ENCODE measurements around the gene HSPA9.

DNA sequence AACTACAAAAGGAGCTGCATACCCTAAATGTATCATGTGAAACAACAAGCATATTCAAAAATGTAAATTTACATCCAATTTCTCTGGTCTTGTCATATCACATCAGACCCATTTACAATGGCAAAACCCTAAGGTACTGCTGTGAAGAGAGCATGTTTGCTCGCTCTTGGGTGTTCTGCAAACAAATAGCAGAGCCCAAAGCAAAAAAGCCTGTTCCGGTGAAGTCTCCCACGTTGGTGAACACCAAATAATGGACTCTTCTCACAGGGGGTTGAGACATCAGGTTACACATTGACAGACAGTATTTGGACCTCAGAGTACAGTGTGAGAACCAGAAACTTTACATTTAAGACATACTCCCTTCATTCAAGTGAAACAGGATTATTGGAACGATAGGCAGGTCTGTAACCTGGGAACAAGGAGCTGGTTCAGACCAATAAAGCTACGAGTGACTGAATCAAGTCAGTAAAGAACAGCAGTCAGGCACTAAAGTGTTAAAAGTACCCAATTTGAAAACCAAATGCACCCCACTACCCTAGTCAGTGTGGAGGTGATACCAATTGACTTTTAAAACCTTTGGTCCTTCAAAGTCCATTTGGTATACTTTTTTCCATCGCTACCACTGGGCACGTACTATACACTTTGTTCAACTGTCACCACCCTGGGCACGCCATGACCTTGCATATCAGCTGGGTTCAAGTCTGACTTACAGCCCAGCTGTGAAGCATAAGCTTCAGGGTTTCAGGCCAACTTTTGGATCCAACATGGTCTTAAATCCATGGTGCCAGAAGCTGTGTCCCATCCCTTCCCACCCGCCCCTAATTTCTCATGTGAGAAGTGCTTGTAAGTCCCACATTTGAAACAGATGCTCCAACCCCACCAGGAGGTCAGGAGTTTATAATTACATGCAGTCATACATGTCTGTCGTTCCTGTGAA is 68.6 kb downstream of the HSPA9 start:
- TF ChIP-seq, protein P1, sequence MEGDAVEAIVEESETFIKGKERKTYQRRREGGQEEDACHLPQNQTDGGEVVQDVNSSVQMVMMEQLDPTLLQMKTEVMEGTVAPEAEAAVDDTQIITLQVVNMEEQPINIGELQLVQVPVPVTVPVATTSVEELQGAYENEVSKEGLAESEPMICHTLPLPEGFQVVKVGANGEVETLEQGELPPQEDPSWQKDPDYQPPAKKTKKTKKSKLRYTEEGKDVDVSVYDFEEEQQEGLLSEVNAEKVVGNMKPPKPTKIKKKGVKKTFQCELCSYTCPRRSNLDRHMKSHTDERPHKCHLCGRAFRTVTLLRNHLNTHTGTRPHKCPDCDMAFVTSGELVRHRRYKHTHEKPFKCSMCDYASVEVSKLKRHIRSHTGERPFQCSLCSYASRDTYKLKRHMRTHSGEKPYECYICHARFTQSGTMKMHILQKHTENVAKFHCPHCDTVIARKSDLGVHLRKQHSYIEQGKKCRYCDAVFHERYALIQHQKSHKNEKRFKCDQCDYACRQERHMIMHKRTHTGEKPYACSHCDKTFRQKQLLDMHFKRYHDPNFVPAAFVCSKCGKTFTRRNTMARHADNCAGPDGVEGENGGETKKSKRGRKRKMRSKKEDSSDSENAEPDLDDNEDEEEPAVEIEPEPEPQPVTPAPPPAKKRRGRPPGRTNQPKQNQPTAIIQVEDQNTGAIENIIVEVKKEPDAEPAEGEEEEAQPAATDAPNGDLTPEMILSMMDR (IDR thresholded peaks at IDR 0.05), result no peak
- TF ChIP-seq TCF7L2 (IDR thresholded peaks at IDR 0.05; ENCODE audit: low read depth, low read length), result no peak
